Hepatocyte (in vitro differentiated cells): Measurements from ENCODE around the gene CCDC106.

ENCODE experiments used
- CTCF ChIP-seq: fragments of 200-600 bp; sonication (generic); IDR thresholded peaks from 2 replicates; pipeline ENCODE4 v1.5.1; 2016; ENCODE audit warnings: antibody characterized with exemption, mild to moderate bottlenecking; ENCODE audit not compliant: poor library complexity
- EZH2phosphoT487 ChIP-seq: fragments of 200-600 bp; sonication (generic); IDR thresholded peaks from one replicate; pipeline ENCODE4 v1.6.1; 2018; ENCODE audit warnings: antibody characterized with exemption, mild to moderate bottlenecking, low read depth, moderate library complexity; ENCODE audit not compliant: unreplicated experiment, severe bottlenecking

- TF ChIP-seq EZH2phosphoT487 (no peak), CTCF (no peak)
Measured at GRCh38 chr19:55656988-55657747, 9.2 kb downstream of the CCDC106 start.
